ENCODE data around the gene RBM47. TPM values are rescaled to one million over a fixed set of nuclear protein-coding genes. Genes with fewer than 3 reads are reported as not detected.
"Not testable (repeated sequence)": the region's sequence is repeated elsewhere in the genome, so short reads cannot be mapped to it uniquely, and the experiment has no call there.

Gene RBM47
- total and polyA plus RNA-seq, 12 donors: 0.41 to 14.0 (median 2.1) TPM

DNA sequence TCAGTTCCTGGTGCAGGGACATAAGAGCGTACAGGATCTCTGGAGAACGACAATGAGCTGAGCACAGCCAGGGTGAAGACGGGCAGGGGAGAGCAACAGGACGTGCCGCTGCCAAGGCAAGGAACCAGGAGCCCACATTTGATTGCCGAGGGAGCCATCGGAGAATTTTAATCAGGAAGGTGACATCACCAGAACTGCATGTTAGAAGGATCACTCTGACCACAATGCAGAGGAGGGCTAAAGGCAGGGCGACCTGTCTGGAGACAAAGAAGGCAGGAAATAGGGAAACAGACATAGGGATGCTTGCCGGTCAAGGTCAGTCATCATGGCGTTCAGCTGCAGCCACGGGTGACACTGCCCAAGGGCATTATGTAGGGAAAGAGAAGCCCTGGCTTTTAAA is 81.4 kb downstream of the RBM47 start:
- DNase-seq (no peak), ATAC-seq (no peak)
- peaks cover 0 to 55% (median 0%) of the 10 kb centered on the region in 9 donors for H3K4me1 ChIP-seq
- peaks cover 0 to 15% (median 0%) of the 10 kb centered on the region in 9 donors for H3K36me3 ChIP-seq
- 63 to 74% methylated on average over 11 of the region's 11 CpGs for WGBS, 2 donors
- H3K9me3 ChIP-seq: no peaks in the 10 kb centered on the region
- intact Hi-C loops (cut with DNase I): no loop called here
- TF ChIP-seq, protein P1, sequence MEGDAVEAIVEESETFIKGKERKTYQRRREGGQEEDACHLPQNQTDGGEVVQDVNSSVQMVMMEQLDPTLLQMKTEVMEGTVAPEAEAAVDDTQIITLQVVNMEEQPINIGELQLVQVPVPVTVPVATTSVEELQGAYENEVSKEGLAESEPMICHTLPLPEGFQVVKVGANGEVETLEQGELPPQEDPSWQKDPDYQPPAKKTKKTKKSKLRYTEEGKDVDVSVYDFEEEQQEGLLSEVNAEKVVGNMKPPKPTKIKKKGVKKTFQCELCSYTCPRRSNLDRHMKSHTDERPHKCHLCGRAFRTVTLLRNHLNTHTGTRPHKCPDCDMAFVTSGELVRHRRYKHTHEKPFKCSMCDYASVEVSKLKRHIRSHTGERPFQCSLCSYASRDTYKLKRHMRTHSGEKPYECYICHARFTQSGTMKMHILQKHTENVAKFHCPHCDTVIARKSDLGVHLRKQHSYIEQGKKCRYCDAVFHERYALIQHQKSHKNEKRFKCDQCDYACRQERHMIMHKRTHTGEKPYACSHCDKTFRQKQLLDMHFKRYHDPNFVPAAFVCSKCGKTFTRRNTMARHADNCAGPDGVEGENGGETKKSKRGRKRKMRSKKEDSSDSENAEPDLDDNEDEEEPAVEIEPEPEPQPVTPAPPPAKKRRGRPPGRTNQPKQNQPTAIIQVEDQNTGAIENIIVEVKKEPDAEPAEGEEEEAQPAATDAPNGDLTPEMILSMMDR (IDR thresholded peaks at IDR 0.05): no peak
- peak overlapping the region in 1 of 10 donors; percentile 26 for H3K27ac ChIP-seq
- H3K27me3 ChIP-seq: peaks cover 0 to under 1% (median 0%) of the 10 kb centered on the region in 7 donors
- H3K4me3 ChIP-seq: no peak overlapping the region

DNA sequence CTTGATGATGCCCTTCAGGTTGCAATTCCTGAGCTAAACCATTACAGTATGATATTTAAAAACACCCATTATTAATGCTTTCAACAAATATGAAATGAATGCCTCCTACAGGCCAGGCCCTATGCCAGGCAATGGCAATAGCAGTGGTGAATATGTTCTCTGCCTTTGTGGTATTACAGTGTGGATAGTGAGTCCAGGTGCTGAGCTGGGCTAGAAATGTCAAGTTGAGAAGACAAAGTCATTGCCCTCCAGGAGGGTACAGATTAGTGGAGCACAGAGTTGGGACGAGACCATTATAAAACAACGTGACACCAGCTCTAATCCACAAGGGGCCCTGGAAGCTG is 81.9 kb downstream of the RBM47 start:
- Histone ChIP-seq H3K4me1 (peaks cover 0 to 50% (median 0%) of the 10 kb centered on the region in 9 donors), H3K36me3 (peaks cover 0 to 19% (median 0%) of the 10 kb centered on the region in 9 donors), H3K27ac (peak overlapping the region in 1 of 10 donors; percentile 8), H3K4me3 (no peak overlapping the region), H3K9me3 (no peaks in the 10 kb centered on the region), H3K27me3 (no peaks in the 10 kb centered on the region)
- ATAC-seq (no peak), DNase-seq (no peak)
- intact Hi-C loops (cut with DNase I): no loop called here
- TF ChIP-seq, protein P1 (IDR thresholded peaks at IDR 0.05): no peak
- WGBS, 2 donors: 79 to 80% methylated on average over 2 of the region's 2 CpGs

DNA sequence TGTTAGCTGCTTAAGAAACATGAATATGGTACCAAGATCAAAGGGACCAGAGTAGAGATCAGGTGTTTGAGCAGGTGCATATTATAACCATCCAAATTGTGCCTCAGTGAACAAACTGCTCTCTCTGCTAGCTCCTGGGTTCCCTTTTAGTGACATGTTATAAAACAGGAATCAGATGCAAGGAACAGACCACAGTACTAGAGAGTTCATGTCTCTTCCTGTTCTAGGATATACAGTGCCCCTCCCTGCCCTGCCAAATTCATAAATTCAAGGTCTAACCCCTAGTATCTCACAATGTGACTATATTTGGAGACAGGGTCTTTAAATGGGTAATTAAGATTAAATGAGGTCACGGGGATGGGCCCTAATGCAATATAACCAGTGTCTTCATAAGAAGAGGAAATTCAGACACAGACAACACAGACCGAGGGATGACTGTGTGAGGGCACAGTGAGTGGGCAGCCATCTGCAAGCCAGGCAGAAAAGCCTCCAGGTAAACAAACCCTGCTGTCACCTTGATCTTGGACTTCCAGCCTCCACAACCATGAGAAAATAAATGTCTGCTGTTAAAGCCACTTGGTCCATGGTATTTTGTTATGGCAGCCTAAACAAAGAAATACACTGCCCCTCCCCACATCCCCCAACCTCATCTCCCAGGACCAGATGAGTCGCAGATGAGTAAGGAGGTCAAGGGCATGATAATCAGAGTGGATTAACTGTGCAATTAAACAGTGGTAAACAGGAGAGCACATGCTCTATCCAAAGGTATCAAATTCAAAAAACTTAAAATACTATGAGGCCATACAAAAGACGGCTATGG is 82.5 kb downstream of the RBM47 start:
- Histone ChIP-seq H3K27ac (peak overlapping the region in 1 of 10 donors; percentile 8), H3K36me3 (peaks cover 0 to 19% (median 0%) of the 10 kb centered on the region in 9 donors), H3K4me3 (no peak overlapping the region), H3K9me3 (no peaks in the 10 kb centered on the region), H3K4me1 (peaks cover 0 to 46% (median 0%) of the 10 kb centered on the region in 9 donors), H3K27me3 (no peaks in the 10 kb centered on the region)
- TF ChIP-seq, protein P1 (IDR thresholded peaks at IDR 0.05): no peak
- ATAC-seq (peak in 2 of 8 donors; percentile 35 to 43), DNase-seq (no peak)
- intact Hi-C loops (cut with DNase I): no loop called here
- 86 to 89% methylated on average over 4 of the region's 4 CpGs for WGBS, 2 donors

DNA sequence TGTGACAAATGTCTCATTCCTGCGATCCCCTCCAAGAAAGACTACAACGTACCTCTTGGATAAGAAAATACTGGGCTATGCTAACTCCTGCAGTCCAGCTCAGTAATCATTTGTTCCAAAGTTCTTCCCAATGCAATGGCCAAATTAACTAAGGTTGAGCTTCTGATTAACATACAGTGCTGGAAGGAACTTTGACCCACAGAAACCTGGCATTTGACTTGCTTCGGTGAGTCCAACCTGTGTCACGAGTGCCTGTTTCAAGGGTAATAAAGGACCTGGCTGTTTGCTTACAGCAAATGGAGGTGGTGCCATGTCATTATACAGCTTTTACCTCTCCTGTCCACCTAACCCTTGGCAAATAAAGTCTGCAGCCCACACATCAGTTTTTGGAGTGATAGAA is 83.2 kb downstream of the RBM47 start:
- ATAC-seq: no peak
- Histone ChIP-seq H3K27me3 (no peaks in the 10 kb centered on the region), H3K4me1 (peaks cover 0 to 39% (median 0%) of the 10 kb centered on the region in 9 donors), H3K9me3 (no peaks in the 10 kb centered on the region), H3K27ac (no peak overlapping the region), H3K4me3 (no peak overlapping the region), H3K36me3 (peaks cover 0 to 19% (median 0%) of the 10 kb centered on the region in 9 donors)
- intact Hi-C loops (cut with DNase I): no loop called here
- 93 to 96% methylated on average over 4 of the region's 4 CpGs for WGBS, 2 donors
- no peak for DNase-seq
- TF ChIP-seq, protein P1 (IDR thresholded peaks at IDR 0.05): no peak

DNA sequence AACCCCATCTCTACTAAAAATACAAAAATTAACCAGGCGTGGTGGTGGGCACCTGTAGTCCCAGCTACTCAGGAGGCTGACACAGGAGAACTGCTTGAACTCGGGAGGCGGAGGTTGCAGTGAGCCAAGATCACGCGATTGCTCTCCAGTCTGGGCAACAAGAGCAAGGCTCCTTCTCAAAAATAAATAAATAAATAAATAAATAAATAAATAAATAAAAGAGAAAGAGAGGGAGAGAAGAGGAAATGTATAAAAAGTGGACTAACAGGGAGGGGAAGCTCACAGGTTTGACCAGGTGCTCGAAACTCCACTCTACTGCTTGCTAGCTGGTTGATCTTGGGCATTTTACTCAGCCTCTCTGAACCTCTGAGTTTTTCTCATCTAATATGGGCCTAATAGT is 84.2 kb downstream of the RBM47 start:
- ATAC-seq; H3K4me3 ChIP-seq; H3K27ac ChIP-seq; H3K9me3 ChIP-seq; H3K27me3 ChIP-seq; DNase-seq; intact Hi-C loops (cut with DNase I): not testable (repeated sequence)
- WGBS, 2 donors: 94 to 98% methylated on average over 6 of the region's 6 CpGs
- Histone ChIP-seq H3K4me1 (peaks cover 0 to 29% (median 0%) of the 10 kb centered on the region in 9 donors), H3K36me3 (peaks cover 0 to 19% (median 0%) of the 10 kb centered on the region in 9 donors)
